NCI-H2196 treated with DMSO at 0.1 percent for 48 hours (cell line): ENCODE measurements around the gene MYRIP.

Experiments used
- DNase-seq: peaks from one replicate; lab custom pipeline; 2025; ENCODE audit not compliant: unreplicated experiment; lab: John Stamatoyannopoulos, UW

The MYRIP gene

GRCh38 chr3:39962581-39962980 is 153.2 kb downstream of the MYRIP start:
- no peak for DNase-seq

- no peak for DNase-seq
Observed at GRCh38 chr3:39965461-39965860, 156.1 kb downstream of the MYRIP start.

- DNase-seq, result no peak
Observed at GRCh38 chr3:39965997-39966396, 156.6 kb downstream of the MYRIP start.

- DNase-seq, result no peak
Observed at GRCh38 chr3:39970982-39971381, 161.6 kb downstream of the MYRIP start.

GRCh38 chr3:39971559-39972031 is 162.2 kb downstream of the MYRIP start:
- no peak for DNase-seq

- no peak for DNase-seq
Observed at GRCh38 chr3:39972508-39972907, 163.1 kb downstream of the MYRIP start.

- no peak for DNase-seq
Observed at GRCh38 chr3:39977058-39977794, 167.8 kb downstream of the MYRIP start.

- DNase-seq, result no peak
Observed at GRCh38 chr3:39978308-39978707, 168.9 kb downstream of the MYRIP start.

- DNase-seq, result no peak
Observed at GRCh38 chr3:39980058-39980457, 170.6 kb downstream of the MYRIP start.

GRCh38 chr3:39980781-39981180 is 171.4 kb downstream of the MYRIP start:
- no peak for DNase-seq

- no peak for DNase-seq
Observed at GRCh38 chr3:39981547-39982184, 172.3 kb downstream of the MYRIP start.

- no peak for DNase-seq
Observed at GRCh38 chr3:39982665-39983357, 173.4 kb downstream of the MYRIP start.

GRCh38 chr3:39989746-39990145 is 180.3 kb downstream of the MYRIP start:
- DNase-seq, result no peak

- no peak for DNase-seq
Observed at GRCh38 chr3:39990532-39990931, 181.1 kb downstream of the MYRIP start.

GRCh38 chr3:40008796-40009195 is 199.4 kb downstream of the MYRIP start:
- no peak for DNase-seq

GRCh38 chr3:40009991-40010390 is 200.6 kb downstream of the MYRIP start:
- DNase-seq, result no peak

GRCh38 chr3:40012381-40012780 is 203.0 kb downstream of the MYRIP start:
- no peak for DNase-seq

GRCh38 chr3:40016391-40016790 is 207.0 kb downstream of the MYRIP start:
- no peak for DNase-seq

GRCh38 chr3:40018369-40018768 is 209.0 kb downstream of the MYRIP start:
- DNase-seq, result no peak

- DNase-seq, result no peak
Observed at GRCh38 chr3:40019376-40019775, 210.0 kb downstream of the MYRIP start.

GRCh38 chr3:40020689-40021088 is 211.3 kb downstream of the MYRIP start:
- DNase-seq, result no peak

- DNase-seq, result no peak
Observed at GRCh38 chr3:40021338-40021737, 211.9 kb downstream of the MYRIP start.
